ENCODE measurements around the gene DIPK1C.

GRCh38 chr18:74456017-74456348 lies 1.1 kb downstream of the DIPK1C start:
- TF ChIP-seq ESRRA (CRISPR knock-in tag; IDR thresholded peaks at IDR 0.05; ENCODE audit: borderline replicate concordance) (no peak), ZNF263 (CRISPR knock-in tag; IDR thresholded peaks at IDR 0.05; ENCODE audit: low read depth) (no peak)
